H1 (cell line): ENCODE measurements around the gene CRADD. TPM values are rescaled to one million over a fixed set of nuclear protein-coding genes. Genes with fewer than 3 reads are reported as not detected.

Experiments
- BRCA1 ChIP-seq: IDR thresholded peaks from 2 replicates; pipeline ENCODE4 v1.6.1; 2012; ENCODE audit warnings: low read depth, low read length, improper control_type of control experiment
- EZH2 ChIP-seq: fragments of 200-600 bp; sonication (generic); IDR thresholded peaks from 2 replicates; pipeline ENCODE4 v1.7.1; 2012; ENCODE audit warnings: low read depth, mild to moderate bottlenecking, moderate library complexity, low read length, inconsistent platforms; ENCODE audit not compliant: severe bottlenecking
- MAFK ChIP-seq: IDR thresholded peaks from 2 replicates; pipeline ENCODE4 v1.6.1; 2012; ENCODE audit warnings: low read depth, mild to moderate bottlenecking, improper control_type of control experiment, low read length
- RXRA ChIP-seq: IDR thresholded peaks from 2 replicates; pipeline ENCODE4 v1.6.1; 2011; ENCODE audit warnings: low read depth, mild to moderate bottlenecking, low read length, moderate library complexity; ENCODE audit not compliant: insufficient read depth
- polyA plus RNA-seq, 7 experiments: library from polyadenylated mRNA; depleted of rRNA in 3 of 7; stranded (reverse) in 5 of 7; unstranded in 2 of 7; fragments of >200 nt in 5 of 7; fragments of 200-250 nt in 2 of 7; gene quantifications; 1 replicate in 5 of 7; 2 replicates in 1 of 7; 4 replicates in 1 of 7; pipeline versions ENCODE4 v1.2.1 to v1.2.3, GENCODE V29; 2011 to 2013; ENCODE audit warnings: missing spikeins in 2 of 7, mixed read lengths in 2 of 7
- total RNA-seq: library from RNA; stranded (reverse); fragmentation: NEBNext Ultra II Directional; extraction: Animal tissue kit (Norgen Biotek cat#: 25700); gene quantifications from 2 replicates; pipeline ENCODE4 v1.2.1, GENCODE V29; 2021

Gene CRADD
- total and polyA plus RNA-seq, 2 of the 8 experiments (the other 6 are each of a cell fraction or from before 2014, with no cell fraction given) = 8.1 to 15.4 TPM

DNA sequence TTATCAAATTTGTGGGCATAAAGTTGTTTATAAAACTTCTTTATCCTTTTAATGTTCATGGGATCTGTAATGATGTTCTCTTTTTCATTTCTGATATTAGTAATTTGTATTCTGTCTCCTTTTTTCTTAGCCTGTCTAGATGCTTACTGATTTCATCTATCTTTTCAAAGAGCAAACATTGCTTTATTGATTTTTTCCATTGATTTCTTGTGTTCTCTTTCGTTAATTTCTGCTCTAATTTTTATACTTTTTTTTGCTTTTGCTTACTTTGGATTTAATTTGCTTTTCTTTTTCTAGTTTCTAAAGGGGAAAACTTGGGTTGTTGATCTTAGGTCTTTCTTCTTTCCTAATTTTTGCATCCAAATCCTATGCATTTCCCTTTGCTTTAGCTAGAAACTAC lies 42.5 kb downstream of the CRADD start (continued):
- TF ChIP-seq RXRA (no peak), BRCA1 (no peak), EZH2 (no peak), MAFK (no peak)
